Endodermal cell (in vitro differentiated cells): ENCODE data around the gene SYNE1. TPM values are rescaled to one million over a fixed set of nuclear protein-coding genes. Genes with fewer than 3 reads are reported as not detected.

Source experiments
- DNase-seq: peaks from one replicate; pipeline ENCODE4 v3.0.0-alpha.2; 2017
- H3K27ac ChIP-seq: 2 replicates; pipeline ENCODE4 v1.5.1; 2013; ENCODE audit warnings: mild to moderate bottlenecking, low read depth, low read length, moderate library complexity
- H3K27me3 ChIP-seq: 2 replicates; pipeline ENCODE4 v1.6.1; 2013; ENCODE audit warnings: mild to moderate bottlenecking, low read length, moderate library complexity; ENCODE audit not compliant: insufficient read depth, control insufficient read depth, poor library complexity, severe bottlenecking
- H3K36me3 ChIP-seq: 2 replicates; pipeline ENCODE4 v1.7.0; 2013; ENCODE audit warnings: mild to moderate bottlenecking, low read length, moderate library complexity; ENCODE audit not compliant: control insufficient read depth, insufficient read depth
- H3K4me1 ChIP-seq: one replicate; pipeline ENCODE4 v1.7.0; 2013; ENCODE audit warnings: low read length; ENCODE audit not compliant: control insufficient read depth, insufficient read depth
- H3K4me3 ChIP-seq: 2 replicates; pipeline ENCODE4 v1.5.1; 2013; ENCODE audit warnings: mild to moderate bottlenecking, low read length, moderate library complexity
- H3K9ac ChIP-seq: 2 replicates; pipeline ENCODE4 v1.6.1; 2013; ENCODE audit warnings: mild to moderate bottlenecking, low read length, moderate library complexity; ENCODE audit not compliant: poor library complexity, severe bottlenecking; ENCODE audit errors: extremely low read depth
- H3K9me3 ChIP-seq: 2 replicates; pipeline ENCODE4 v1.6.1; 2013; ENCODE audit warnings: mild to moderate bottlenecking, low read length, moderate library complexity; ENCODE audit not compliant: control insufficient read depth
- H3K27ac Mint-ChIP-seq: 2 replicates; pipeline ENCODE4 v1.8.0; 2020; ENCODE audit warnings: mixed read lengths
- H3K27me3 Mint-ChIP-seq: 2 replicates; pipeline ENCODE4 v1.8.0; 2021; ENCODE audit warnings: mild to moderate bottlenecking, mixed read lengths; ENCODE audit not compliant: insufficient read depth
- H3K36me3 Mint-ChIP-seq: 2 replicates; pipeline ENCODE4 v1.8.0; 2020; ENCODE audit warnings: low read depth, mixed read lengths
- H3K4me1 Mint-ChIP-seq: 2 replicates; pipeline ENCODE4 v1.8.0; 2020; ENCODE audit warnings: mixed read lengths
- H3K4me3 Mint-ChIP-seq: 2 replicates; pipeline ENCODE4 v1.8.0; 2020; ENCODE audit warnings: mild to moderate bottlenecking, moderate library complexity, mixed read lengths
- H3K9me3 Mint-ChIP-seq: 2 replicates; pipeline ENCODE4 v1.8.0; 2020; ENCODE audit warnings: mild to moderate bottlenecking, mixed read lengths
- WGBS, 2 experiments: methylation state at CpG; one replicate each; pipeline versions ENCODE4 v1.1.5 to v1.1.7; 2013; ENCODE audit warnings: missing lambda C conversion rate in 2 of 2, mixed read lengths in 1 of 2; ENCODE audit not compliant: insufficient coverage in 1 of 2, insufficient read length in 1 of 2; 5-methylcytosine and 5-hydroxymethylcytosine counted together
- total RNA-seq, 2 donors: library from RNA; stranded (reverse); fragmentation: NEBNext Ultra II Directional in 1 of 2; extraction: Animal tissue kit (Norgen Biotek cat#: 25700) in 1 of 2; gene quantifications; 2 replicates in 1 of 2; 3 replicates in 1 of 2; pipeline ENCODE4 v1.2.1, GENCODE V29; 2021
- TF ChIP-seq, protein P1 (sequence below): fragments of 200-600 bp; sonication (generic); conservative IDR thresholded peaks from 2 replicates; pipeline ENCODE4 v1.5.0; 2021; ENCODE audit warnings: antibody characterized with exemption, mild to moderate bottlenecking

SYNE1 gene
- total RNA-seq, 2 donors from 2014 or later, result 7.9 to 9.5 TPM

DNA sequence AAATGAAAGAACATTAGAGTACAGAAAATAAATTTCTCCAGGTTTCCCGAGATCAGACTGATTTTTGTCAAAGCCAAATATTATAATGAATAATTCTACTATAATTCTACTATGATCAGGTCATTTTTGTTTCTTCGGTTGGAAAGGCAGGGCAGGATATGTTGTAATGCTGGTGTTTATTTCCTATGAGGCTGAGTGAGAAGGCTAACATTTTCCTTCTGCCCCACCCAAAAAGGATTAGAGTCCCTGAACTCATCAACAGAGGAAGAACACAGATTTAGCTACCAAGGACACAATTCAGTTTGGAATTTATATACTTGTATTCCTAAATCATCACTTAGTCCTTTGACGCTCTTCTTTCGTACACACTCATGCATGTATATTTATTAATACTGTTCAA lies 318.9 kb downstream of the SYNE1 start:
- no peaks in the 10 kb centered on the region for H3K27me3 ChIP-seq
- H3K36me3 ChIP-seq, result peaks cover 4% of the 10 kb centered on the region
- H3K9ac ChIP-seq, result no peak overlapping the region
- no CpG with 5 or more reads among the region's 4 CpGs for WGBS, 2 experiments
- Mint-ChIP-seq H3K4me1 (peaks cover 30% of the 10 kb centered on the region), H3K4me3 (no peak overlapping the region), H3K27me3 (no peaks in the 10 kb centered on the region), H3K9me3 (peaks cover 6% of the 10 kb centered on the region), H3K27ac (no peak overlapping the region), H3K36me3 (peaks cover 6% of the 10 kb centered on the region)
- peaks cover under 1% of the 10 kb centered on the region for H3K9me3 ChIP-seq
- no peaks in the 10 kb centered on the region for H3K4me1 ChIP-seq
- no peak for DNase-seq
- no peak overlapping the region for H3K4me3 ChIP-seq
- TF ChIP-seq, protein P1, sequence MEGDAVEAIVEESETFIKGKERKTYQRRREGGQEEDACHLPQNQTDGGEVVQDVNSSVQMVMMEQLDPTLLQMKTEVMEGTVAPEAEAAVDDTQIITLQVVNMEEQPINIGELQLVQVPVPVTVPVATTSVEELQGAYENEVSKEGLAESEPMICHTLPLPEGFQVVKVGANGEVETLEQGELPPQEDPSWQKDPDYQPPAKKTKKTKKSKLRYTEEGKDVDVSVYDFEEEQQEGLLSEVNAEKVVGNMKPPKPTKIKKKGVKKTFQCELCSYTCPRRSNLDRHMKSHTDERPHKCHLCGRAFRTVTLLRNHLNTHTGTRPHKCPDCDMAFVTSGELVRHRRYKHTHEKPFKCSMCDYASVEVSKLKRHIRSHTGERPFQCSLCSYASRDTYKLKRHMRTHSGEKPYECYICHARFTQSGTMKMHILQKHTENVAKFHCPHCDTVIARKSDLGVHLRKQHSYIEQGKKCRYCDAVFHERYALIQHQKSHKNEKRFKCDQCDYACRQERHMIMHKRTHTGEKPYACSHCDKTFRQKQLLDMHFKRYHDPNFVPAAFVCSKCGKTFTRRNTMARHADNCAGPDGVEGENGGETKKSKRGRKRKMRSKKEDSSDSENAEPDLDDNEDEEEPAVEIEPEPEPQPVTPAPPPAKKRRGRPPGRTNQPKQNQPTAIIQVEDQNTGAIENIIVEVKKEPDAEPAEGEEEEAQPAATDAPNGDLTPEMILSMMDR, result no peak
- no peak overlapping the region for H3K27ac ChIP-seq

DNA sequence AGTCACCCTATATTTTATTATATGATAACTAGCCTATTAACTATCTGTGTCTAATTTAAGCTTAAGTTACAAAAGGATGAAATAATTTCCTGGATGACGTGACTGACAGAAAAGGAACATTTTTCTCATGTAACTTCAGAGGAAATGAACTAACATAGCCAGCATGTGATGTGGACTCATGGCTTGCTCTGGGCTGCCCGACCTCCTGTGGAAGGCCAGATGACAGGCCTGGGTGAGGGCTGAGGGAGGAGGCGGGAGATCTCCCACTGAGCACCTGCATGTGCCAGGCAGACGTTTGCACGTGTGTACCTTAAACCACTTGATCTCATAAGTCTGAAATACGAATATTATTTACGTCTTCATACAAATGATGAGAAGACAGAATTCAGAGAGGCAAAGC lies 321.1 kb downstream of the SYNE1 start:
- H3K27ac ChIP-seq, result no peak overlapping the region
- no peak overlapping the region for H3K4me3 ChIP-seq
- no peak for DNase-seq
- Mint-ChIP-seq H3K36me3 (no peaks in the 10 kb centered on the region), H3K27me3 (no peaks in the 10 kb centered on the region), H3K27ac (peak overlapping the region; percentile 46), H3K9me3 (no peaks in the 10 kb centered on the region), H3K4me1 (peaks cover 30% of the 10 kb centered on the region), H3K4me3 (no peak overlapping the region)
- WGBS, 2 experiments, result 84 to 88% methylated on average over 5 to 7 of the region's 7 CpGs
- no peaks in the 10 kb centered on the region for H3K9me3 ChIP-seq
- TF ChIP-seq, protein P1, result no peak
- H3K4me1 ChIP-seq, result no peaks in the 10 kb centered on the region
- H3K27me3 ChIP-seq, result no peaks in the 10 kb centered on the region
- H3K36me3 ChIP-seq, result no peaks in the 10 kb centered on the region
- no peak overlapping the region for H3K9ac ChIP-seq

GRCh38 chr6:152314483-152314832 lies 322.7 kb downstream of the SYNE1 start:
- Mint-ChIP-seq H3K9me3 (no peaks in the 10 kb centered on the region), H3K27me3 (no peaks in the 10 kb centered on the region), H3K27ac (peak overlapping the region; percentile 89), H3K4me3 (no peak overlapping the region), H3K4me1 (peaks cover 29% of the 10 kb centered on the region), H3K36me3 (no peaks in the 10 kb centered on the region)
- Histone ChIP-seq H3K9me3 (no peaks in the 10 kb centered on the region), H3K27ac (peak overlapping the region; percentile 6), H3K4me1 (no peaks in the 10 kb centered on the region), H3K4me3 (no peak overlapping the region), H3K9ac (no peak overlapping the region), H3K36me3 (no peaks in the 10 kb centered on the region), H3K27me3 (no peaks in the 10 kb centered on the region)
- no peak for DNase-seq
- TF ChIP-seq, protein P1, result peak; percentile 11
- WGBS, 2 experiments, result 80 to 88% methylated on average over 5 of the region's 5 CpGs
